Lung microvascular endothelial cell (primary cell): Measurements from ENCODE around the gene PRKN. TPM values are rescaled to one million over a fixed set of nuclear protein-coding genes. Genes with fewer than 3 reads are reported as not detected.
A peak's percentile ranks its signal among the peaks of the same experiment; 100 is the strongest.
"Not testable (repeated sequence)": the region's sequence is repeated elsewhere in the genome, so short reads cannot be mapped to it uniquely, and the experiment has no call there.

Experiments
- DNase-seq, 2 donors: peaks; one replicate each; pipeline versions ENCODE4 v3.0.0 to v3.0.0-alpha.2; 2010; ENCODE audit warnings: low read depth in 2 of 2
- total RNA-seq: library from RNA; depleted of rRNA; stranded (reverse); fragments of >200 nt; gene quantifications from 2 replicates; pipeline ENCODE4 v1.2.1, GENCODE V29; 2014

PRKN gene
- total RNA-seq, 1 donor from 2014 or later = 0.40 TPM

GRCh38 chr6:161918109-161918531 is 809.4 kb downstream of the PRKN start:
- DNase-seq = peak in 1 of 2 donors; percentile 28

- DNase-seq = peak in 1 of 2 donors; percentile 21
Observed at GRCh38 chr6:161917645-161918044, 809.9 kb downstream of the PRKN start.

- no peak for DNase-seq
Observed at GRCh38 chr6:161915456-161915964, 812.1 kb downstream of the PRKN start.

- peak in 1 of 2 donors; percentile 60 for DNase-seq
Observed at GRCh38 chr6:161908872-161909271, 818.7 kb downstream of the PRKN start.

GRCh38 chr6:161906571-161906970 is 821.0 kb downstream of the PRKN start:
- DNase-seq = no peak

GRCh38 chr6:161903584-161904212 is 823.9 kb downstream of the PRKN start:
- DNase-seq = no peak

- DNase-seq = no peak
Observed at GRCh38 chr6:161901740-161902426, 825.7 kb downstream of the PRKN start.

- no peak for DNase-seq
Observed at GRCh38 chr6:161894436-161894835, 833.1 kb downstream of the PRKN start.

- no peak for DNase-seq
Observed at GRCh38 chr6:161891542-161891941, 836.0 kb downstream of the PRKN start.

- DNase-seq = no peak
Observed at GRCh38 chr6:161890832-161891297, 836.7 kb downstream of the PRKN start.

- no peak for DNase-seq
Observed at GRCh38 chr6:161890133-161890831, 837.3 kb downstream of the PRKN start.

GRCh38 chr6:161889324-161889723 is 838.2 kb downstream of the PRKN start:
- no peak for DNase-seq

- DNase-seq = not testable (repeated sequence)
Observed at GRCh38 chr6:161886545-161886944, 841.0 kb downstream of the PRKN start.

GRCh38 chr6:161884782-161885181 is 842.8 kb downstream of the PRKN start:
- no peak for DNase-seq

GRCh38 chr6:161882196-161882765 is 845.3 kb downstream of the PRKN start:
- DNase-seq = no peak

- no peak for DNase-seq
Observed at GRCh38 chr6:161880056-161880455, 847.5 kb downstream of the PRKN start.

GRCh38 chr6:161876231-161876630 is 851.3 kb downstream of the PRKN start:
- DNase-seq = no peak

- no peak for DNase-seq
Observed at GRCh38 chr6:161870236-161870901, 857.2 kb downstream of the PRKN start.

GRCh38 chr6:161869491-161869890 is 858.1 kb downstream of the PRKN start:
- DNase-seq = no peak

- no peak for DNase-seq
Observed at GRCh38 chr6:161866570-161866969, 861.0 kb downstream of the PRKN start.

GRCh38 chr6:161861061-161861460 is 866.5 kb downstream of the PRKN start:
- not testable (repeated sequence) for DNase-seq
